Measurements from ENCODE around the gene APBB2.
"Not testable (repeated sequence)": the region's sequence is repeated elsewhere in the genome, so short reads cannot be mapped to it uniquely, and the experiment has no call there.

APBB2 gene

DNA sequence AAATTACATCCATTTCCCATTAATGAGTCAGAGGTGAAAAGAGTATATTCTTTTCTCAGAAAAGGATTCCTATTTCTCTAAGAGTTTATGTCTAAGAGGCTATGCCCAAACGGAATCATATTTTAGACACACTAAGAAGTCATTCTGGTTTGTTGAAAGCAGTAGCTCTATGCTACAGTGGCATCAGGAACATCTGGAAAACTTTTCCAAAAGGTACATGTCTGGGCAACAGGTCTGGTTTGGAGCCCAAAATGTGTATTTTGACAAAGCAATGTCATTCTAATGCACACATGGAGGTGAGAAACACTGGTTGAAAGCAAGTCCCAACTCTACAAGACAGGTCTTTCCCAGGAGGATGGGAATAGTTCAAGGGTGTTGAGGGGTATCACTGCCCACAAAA, 56.1 kb downstream of the APBB2 start:
- no peak for DNase-seq (ENCODE audit: low read depth, low spot score)

DNA sequence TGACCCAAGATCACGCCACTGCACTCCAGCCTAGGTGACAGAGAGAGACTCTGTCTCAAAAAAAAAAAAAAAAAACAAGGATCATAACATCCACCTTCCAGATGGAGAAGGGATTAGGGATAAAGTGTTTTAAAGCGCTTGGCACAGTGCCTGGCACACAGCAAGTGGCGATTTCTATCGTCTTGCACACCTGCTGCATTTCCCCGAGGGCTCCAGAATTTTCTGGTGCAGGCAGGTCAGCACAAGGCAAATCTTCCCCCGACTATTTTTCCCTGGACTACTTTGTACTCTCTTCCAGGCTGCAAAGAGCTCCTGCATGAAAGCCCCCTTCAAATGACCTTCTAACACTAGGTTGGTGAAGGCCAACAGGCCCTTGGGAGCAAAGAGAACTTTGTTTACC, 57.3 kb downstream of the APBB2 start:
- no peak for DNase-seq (ENCODE audit: low read depth, low spot score)

DNA sequence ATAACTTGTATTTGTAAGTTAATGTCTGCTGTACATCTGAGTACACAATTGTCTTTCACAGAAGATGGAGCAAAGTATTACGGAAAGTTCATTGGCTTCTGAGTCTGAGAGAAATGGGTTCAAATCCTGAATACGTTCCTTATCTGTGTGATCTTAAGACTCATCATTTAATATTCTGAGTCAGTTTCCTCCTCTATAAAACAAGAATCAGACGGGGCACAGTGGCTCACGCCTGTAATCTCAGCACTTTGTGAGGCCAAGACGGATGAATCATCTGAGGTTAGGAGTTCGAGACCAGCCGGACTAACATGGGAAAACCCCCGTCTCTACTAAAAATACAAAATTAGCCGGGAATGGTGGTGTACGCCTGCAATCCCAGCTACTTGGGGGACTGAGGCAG, 57.8 kb downstream of the APBB2 start:
- no peak for DNase-seq (ENCODE audit: low read depth, low spot score)

DNA sequence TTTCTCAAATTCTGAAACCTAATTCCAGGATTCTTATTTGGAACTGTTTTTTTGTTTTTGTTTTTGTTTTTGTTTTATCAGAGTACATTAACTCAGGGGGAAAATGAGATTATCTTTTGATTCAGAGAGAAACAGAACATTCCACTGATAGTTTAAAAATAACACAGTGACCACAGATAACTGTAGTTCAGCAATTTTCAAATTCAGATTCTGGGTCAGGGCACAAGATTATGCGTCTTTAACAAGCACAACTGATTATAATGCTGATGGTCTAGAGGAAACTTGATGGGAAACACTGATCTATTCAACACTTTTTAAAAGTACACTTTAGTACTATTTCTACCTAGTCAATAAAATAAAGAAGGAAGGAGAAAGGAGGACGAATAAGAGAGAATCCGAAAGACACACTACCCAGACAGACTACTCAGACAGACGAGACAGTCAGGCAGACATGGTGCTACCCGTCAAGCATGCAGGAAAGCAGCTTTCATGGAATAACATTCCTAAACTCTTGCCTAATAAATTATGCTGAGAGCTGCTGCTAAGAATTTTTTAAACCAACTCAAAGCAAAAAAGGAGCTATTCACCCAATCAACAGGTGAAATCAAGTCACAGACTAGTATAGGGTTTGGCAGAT, 59.0 kb downstream of the APBB2 start:
- DNase-seq (ENCODE audit: low read depth, low spot score), result no peak

DNA sequence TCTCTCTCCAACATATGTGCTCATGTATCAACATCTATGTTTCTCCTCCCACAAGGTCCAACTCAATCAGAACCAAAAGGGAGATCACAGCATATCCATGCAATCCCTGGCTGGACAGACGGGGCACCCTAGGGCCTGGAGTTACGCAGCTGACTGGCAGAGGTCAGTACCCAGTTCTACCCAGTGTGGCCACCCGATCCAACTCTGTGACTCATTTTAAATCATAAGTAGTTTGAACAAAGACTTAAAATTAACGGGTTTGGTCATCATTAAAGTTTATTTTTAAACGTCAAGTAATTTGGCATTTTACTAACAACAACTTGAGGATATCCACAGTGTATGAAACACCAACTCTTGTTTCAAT, 59.5 kb downstream of the APBB2 start:
- DNase-seq (ENCODE audit: low read depth, low spot score), result no peak

DNA sequence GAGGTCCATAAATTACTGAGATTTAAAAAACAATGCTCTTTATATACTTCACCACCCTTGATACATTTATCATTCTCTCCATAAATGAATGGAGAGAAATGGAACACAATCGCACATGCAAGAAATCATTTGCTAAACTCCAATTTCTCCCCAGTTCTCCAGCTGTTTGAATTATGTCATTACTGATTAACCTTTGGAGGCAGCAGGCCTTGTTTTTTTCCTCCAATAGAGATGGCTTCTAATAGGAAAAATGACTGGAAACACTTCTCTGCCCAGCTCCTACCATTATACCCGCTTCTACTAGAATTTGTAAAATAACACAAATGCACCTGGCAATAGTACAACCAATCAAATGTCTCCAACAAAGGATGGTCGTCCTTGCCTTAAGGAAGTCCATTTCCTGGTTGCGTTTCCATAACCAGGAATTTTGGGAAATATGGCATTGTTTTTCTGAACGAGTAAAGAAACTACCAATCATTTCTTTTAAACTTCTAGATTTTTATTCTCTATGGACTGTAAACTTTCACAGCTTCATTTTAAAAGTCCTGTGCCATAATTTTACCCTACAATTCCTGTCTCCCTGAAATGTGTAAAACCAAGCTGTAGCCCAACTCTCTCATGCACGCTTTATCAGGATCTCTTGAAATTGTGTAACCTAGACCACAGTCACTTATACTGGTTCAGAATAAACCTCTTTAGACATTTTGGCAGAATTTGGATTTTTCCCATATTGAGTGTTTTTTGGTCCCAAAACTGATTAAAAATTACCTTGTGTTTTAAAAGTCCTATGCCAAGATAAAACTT, 60.1 kb downstream of the APBB2 start:
- DNase-seq (ENCODE audit: low read depth, low spot score), result no peak

DNA sequence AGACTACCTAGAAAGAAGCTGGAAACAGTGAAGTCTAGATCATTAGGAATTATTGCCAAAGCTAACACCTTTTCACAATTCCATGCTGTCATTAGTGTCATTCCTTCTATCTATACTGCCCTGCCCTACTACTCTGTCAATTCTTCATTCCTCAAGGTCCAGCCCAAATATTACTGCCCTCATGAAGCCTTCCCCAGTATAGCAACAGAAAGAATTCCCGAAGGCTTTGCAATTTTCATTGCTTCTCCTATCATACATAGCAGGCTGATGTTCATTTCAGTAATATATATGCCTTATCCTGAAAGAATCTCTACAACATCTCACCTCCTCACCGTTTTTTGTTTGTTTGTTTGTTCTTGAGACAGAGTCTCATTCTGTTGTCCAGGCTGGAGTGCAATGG, 63.9 kb downstream of the APBB2 start:
- DNase-seq (ENCODE audit: low read depth, low spot score), result no peak

DNA sequence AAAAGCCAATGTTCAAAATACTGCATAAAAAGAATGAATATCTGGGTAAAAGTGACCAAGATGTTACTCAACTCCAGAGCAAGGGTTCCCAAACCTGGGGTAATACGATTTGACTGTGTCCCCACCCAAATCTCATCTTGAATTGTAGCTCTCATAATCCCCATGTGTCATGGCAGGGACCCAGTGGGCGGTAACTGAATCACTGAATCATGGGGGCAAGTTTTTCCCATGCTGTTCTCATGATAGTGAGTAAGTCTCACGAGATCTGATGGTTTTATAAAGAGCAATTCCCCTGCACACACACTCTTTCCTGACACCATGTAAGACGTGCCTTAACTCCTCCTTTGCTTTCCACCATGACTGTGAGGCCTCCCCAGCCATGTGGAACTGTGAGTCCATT, 64.8 kb downstream of the APBB2 start:
- not testable (repeated sequence) for DNase-seq (ENCODE audit: low read depth, low spot score)

DNA sequence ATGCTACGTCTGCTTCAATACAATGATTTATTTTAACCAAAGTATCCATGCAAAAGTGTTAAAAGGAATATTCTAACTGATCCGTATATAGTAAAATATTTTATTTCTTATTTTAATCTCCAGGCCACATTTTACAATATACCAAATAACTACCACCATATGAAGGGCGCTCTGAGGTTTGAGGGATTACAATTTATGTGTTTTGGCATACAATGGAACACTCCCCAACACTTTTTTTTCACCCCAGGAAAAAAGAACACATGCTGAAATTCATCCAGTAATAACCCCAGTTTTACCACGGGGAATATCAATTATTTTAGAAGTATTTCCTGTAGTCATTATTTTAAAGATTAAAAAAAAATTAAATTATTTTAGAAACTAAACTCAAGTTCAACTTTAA, 65.4 kb downstream of the APBB2 start:
- no peak for DNase-seq (ENCODE audit: low read depth, low spot score)

DNA sequence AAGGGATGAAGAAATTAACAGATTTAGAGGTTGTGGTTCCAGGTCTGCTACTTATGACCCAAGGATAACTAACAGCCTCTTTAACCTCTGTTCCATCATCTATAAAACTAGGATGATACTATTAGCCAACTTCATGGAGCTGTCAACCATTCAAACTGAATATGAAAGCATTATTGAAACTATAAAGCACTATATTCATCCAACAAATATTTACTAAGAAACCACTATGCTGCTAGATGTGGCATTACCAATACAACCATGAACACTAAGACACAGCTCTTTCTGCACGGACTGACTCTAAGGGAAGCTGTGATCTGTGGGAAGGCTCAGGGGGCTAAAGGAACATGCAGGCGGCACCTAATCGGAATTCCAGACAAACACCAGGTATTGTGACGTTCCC, 66.0 kb downstream of the APBB2 start:
- no peak for DNase-seq (ENCODE audit: low read depth, low spot score)

DNA sequence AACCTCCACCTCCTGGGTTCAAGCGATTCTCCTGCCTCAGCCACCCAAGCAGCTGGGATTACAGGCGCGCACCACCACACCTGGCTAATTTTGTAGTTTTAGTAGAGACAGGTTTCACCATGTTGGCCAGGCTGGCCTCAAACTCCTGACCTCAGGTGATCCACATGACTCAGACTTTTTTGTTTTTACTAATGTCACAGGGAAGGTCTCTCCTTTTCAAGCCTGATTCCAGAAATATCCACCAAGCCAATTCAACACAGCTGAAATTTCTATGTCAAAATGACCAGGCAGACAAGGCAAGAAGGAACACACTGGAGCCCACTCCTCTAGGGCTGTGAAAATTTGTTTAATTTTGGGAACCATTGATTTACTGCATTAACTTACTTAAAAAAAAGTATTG, 66.8 kb downstream of the APBB2 start:
- DNase-seq (ENCODE audit: low read depth, low spot score), result not testable (repeated sequence)

DNA sequence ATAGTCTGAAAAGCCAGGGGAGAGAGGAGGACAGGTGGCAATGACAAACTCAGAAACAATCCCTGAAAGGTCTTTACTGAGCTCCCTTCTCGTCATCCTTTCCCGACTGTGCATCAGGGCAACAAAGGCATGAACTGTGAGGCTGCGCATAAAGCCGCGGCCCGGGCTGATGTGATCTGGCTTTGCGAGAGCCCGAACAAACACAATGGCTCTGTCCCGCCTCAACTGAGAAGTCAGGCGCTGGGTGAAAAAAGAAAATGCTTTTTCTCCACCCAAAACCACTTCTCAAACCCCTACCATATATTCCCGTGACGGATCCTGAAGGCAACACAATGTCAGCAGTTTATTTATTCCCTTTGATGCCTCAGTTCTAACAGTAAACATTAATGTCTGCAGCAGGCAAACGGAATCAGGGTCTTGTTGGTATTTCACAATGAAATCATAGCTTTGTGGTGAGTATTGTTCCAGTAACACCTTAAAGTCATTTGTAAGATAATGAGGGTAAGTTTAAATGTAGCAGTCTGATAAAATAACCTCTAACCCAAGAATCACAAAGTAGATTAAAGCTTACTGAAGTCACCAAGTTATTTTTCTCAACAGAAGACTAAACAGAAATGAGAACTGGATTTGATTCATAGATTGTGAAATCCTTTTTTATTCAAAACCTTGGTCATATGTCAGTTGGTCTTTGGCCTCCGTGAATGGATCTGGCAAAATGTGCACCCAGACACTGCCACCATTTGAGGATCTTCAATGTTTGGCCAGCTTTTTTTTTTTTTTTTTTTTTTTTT, 67.4 kb downstream of the APBB2 start:
- peak; percentile 78 for DNase-seq (ENCODE audit: low read depth, low spot score)

DNA sequence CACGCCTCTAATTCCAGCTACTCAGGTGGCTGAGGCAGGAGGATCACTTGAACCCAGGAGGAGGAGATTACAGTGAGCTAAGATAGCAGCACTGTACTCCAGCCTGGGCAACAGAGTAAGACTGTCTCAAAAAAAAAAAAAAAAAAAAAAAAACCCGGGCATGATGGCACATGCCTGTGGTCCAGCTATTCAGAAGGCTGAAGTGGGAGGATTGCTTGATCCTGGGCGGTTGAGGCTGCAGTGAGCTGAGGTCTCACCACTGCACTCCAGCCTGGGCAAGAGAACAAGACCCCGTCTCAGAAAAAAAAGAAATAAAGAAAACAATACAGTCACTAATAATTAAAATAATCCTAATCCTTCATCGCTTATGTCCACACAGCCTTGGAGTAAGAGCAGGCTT, 68.1 kb downstream of the APBB2 start:
- DNase-seq (ENCODE audit: low read depth, low spot score), result no peak

DNA sequence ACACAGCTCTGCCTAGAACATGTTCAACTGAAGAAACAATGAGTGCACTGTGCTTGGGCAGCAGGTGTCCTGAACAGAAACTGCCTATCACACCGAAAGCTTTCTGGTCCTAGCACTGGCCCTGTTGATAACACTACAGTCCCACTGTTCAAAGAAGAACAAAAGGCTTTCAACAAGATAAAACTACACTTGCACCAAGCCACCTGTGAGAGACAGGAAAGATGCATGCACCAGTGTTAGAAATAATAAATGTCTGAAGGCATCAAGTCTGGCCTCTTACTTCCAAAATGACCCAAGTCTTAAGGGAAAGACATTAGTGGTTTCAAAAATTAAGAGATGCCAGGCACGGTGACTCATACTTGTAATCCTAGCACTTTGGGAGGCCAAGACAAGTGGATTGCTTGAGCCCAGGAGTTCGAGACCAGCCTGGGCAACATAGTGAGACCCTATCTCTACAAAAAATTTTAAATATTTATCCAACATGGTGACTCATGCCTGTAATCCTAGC, 68.7 kb downstream of the APBB2 start:
- no peak for DNase-seq (ENCODE audit: low read depth, low spot score)

DNA sequence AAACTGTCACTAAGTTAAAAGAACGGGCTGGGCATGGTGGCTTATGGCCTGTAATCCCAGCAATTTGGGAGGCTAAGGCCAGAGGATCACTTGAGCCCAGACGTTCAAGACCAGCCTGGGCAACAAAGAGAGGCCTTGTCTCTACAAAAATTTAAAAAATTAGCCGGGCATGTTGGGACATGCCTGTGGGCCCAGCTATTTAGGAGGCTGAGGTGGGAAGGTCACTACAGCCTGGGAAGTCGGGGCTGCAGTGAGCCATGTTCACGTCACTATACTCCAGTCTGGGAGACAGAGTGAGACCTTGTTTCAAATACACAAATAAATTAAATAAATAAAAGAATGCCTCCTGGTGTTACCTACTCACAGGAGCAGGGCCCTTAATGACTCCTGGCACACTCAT, 69.5 kb downstream of the APBB2 start:
- DNase-seq (ENCODE audit: low read depth, low spot score), result peak; percentile 44

DNA sequence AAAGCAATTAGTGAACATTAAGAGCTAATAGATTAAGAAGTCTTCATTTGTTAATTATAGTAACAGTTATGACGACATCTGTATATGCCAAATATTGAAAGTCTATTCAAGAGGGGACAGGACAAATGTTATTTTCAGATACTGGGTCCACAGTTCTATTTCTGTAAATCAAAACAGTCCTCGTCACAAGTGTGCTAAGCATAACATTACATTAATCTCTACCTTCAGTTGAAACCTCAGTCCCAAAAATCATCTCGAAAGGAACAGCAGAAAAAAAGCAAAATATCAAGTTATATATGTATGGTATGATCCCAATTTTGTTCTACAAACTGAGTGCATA, 70.3 kb downstream of the APBB2 start:
- no peak for DNase-seq (ENCODE audit: low read depth, low spot score)

DNA sequence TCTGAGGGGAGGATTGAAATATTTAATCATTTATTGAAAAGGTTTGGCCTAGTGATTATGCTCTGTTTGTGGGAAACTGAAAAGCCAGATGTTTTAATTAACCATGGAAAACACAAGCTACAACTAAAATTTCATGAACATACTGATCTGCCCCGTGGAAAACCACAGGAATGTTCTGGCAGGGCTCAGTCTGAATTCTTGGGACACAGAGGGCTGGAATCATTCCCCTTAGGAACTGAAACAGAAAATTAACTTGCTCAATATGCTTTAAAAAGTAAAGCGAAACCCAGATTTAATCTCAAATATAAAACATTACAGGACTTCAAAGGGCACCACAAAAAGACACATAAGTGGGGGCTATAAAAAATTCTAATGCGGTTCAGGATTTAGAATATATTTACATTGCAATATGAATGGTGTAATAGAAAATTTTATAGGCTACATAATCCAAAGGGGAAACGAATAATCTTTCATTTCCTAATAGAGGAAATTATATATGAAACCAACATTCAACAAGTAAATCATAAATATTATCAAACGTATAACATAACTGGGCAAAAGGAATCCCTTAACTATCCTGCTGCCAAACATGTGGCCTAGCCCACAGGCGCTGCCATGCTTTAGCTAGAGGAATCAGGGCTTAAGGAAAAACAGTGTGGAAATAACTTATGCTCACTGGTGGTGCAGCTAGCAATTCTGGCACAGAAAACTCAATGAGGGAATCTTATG, 70.9 kb downstream of the APBB2 start:
- DNase-seq (ENCODE audit: low read depth, low spot score), result no peak

DNA sequence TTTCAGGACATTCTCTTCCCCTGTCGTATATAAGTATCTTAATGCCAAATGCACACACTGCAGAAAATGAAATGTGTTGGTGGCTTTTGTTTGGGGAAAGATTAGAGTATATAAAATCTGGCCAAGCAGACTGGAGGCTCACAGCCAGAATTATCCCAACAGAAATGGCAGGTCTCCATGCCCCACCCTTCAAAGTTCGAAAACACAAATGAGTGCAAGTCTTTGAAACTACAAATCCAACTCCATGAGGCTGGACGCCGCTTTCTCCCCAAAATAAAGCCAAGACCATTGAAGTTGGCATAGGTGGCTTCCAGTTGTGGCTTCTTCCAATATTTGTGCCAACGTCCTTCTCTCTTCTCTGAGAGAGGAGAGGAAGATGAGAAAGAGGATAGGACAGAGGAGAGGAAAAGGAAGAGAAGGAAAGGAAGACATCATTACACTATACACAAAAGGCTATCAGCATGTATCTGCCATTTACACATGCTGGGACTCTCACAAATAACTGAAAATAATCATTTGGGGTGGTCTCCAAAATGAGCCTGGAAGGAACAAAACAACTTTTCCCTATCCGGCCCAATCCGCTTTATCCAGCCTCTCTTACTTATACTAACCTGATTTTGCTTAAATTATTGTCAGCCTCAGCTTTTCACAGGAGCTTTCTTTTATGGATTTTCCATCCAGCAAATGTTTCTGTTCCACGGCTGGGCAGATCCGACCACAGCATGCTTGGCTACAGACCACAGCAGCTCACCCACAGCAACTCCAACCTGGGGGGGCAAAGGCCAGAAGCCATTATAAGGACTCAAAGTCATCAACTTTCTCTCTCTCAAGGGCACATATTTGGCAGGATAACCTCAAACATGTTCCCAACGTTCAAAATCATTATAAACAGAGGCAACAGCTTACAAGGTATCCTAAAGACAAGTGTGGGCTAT, 71.7 kb downstream of the APBB2 start:
- DNase-seq (ENCODE audit: low read depth, low spot score), result no peak

DNA sequence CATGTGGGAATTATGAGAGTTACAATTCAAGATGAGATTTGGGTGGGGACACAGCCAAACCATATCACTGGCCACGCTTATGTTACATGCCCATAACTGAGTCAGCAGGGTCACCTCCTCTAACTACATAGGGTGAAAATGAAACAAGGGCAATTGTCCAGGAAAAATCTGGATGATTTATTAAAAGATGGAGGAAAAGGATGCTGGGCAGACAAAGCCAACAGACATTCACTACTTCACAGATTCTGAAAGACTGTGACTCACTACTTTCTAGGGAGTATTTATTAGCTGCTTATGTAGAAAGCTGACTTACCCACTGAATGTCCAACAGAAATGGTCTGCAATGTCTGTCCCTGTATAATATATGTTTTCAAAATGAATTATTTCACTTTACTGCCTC, 72.4 kb downstream of the APBB2 start:
- no peak for DNase-seq (ENCODE audit: low read depth, low spot score)

DNA sequence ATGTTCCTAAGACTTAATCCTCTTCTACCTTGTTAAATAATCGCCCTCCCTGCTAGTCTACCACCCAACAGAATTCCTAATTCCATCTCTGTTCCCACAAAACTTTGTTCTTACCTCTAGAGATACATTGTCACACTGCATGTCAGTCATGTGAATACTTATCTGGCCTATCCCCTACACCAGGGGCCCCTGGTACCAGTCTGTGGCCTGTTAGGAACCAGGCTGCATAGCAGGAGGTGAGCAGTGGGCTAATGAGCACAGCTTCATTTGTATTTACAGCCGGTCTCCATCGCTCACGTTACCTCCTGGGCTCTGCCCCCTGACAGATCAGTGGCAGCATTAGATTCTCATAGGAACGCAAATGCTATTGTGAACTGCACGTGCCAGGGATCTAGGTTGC, 73.9 kb downstream of the APBB2 start:
- DNase-seq (ENCODE audit: low read depth, low spot score), result no peak

DNA sequence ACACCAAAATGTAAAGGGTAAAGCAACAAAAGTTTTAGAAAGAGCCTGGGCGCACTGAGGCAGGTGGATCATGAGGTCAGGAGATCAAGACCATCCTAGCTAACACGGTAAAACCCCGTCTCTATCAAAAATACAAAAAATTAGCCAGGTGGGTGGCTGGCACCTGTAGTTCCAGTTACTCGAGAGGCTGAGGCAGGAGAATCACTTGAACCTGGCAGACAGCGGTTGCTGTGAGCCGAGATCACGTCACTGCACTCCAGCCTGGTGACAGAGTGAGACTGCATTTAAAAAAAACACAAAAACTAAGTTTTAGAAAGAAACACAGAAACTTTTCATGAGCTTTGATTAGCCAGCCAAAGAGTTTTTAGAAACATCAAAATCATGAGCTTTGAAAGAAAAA, 76.5 kb downstream of the APBB2 start:
- DNase-seq (ENCODE audit: low read depth, low spot score), result no peak
